GM19328 (cell line): ENCODE measurements around the gene TANK.
"Not testable (repeated sequence)": the region's sequence is repeated elsewhere in the genome, so short reads cannot be mapped to it uniquely, and the experiment has no call there.

Source experiments
- ATAC-seq: cut with Tn5 transposase; IDR thresholded peaks from one replicate; pipeline ENCODE4 v1.9.1; 2021; ENCODE audit warnings: mild to moderate bottlenecking, moderate library complexity; ENCODE audit not compliant: unreplicated experiment

TANK gene

DNA sequence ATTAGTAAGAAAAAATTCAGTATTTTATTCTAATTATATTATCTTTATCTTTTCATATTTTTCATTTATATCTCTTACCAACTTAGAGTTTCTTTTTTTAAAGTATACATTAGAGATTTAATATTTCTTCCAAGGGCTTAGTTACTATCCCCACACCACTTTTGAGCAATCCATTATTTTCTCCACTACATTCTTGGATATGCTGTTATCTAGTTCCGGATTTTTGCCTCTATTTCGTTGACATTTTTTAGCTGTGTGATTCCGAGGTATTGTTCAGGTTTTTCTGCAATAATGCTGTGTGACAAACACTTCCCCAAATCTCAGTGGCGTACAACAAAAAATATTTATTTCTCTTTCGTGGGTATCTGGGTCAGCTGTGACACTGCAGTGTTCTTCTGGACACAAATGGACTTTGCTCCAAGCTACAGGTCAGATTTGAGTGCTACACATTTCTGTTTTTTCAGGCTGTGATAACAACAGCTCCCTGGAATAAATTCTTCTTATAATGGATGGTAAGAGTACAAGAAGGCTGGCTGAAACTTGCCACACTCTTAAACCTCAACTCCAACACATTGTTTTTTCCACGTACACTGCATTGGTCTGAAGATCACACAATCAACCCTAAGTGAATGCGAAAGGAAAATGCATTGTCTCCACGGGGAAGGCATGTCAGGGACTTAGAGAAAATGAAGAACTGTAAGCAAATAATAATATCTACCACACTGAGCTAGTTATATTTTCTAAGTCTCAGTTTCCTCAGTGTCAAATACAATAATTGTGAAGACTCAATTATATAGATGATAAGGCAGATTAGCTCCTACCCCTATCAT is 97.1 kb downstream of the TANK start:
- ATAC-seq: no peak

DNA sequence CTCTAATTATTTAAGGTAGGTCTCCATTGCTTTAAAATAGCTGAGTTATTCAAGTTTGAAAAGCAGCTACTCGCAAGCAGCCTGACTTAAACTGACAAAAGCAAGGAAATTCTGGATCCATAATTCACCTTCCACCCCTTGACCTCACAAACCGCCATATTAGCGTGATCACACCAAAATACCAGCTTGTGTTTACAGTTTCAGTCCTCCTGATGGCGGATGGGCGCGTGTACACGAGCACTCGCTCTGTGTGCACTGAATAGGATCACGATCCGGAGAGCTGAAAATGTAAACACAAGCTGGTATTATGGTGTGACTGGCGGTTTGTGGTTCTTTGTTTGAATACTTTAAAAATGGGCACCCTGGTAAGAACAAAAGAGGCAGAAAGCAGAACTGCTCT is 105.6 kb downstream of the TANK start:
- ATAC-seq: no peak

DNA sequence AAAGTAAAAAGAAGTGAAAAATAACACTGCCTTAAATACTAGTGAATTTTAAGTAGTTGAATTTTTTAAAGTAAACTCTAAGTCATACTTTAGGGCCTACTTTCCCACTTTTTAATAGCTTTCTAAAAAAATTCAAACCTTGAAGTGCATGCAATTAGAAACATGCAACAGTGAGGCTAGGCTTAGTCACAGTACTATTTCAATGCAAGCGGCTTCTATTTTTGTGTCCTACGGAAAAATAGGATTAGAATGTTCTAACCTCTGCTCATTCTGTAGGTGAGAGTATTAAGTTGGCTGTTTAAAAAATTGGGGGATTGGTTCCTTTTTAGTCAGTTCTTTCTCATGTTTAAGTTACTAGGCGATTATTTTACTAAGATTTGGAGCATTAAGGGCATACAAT is 108.9 kb downstream of the TANK start:
- ATAC-seq: no peak

DNA sequence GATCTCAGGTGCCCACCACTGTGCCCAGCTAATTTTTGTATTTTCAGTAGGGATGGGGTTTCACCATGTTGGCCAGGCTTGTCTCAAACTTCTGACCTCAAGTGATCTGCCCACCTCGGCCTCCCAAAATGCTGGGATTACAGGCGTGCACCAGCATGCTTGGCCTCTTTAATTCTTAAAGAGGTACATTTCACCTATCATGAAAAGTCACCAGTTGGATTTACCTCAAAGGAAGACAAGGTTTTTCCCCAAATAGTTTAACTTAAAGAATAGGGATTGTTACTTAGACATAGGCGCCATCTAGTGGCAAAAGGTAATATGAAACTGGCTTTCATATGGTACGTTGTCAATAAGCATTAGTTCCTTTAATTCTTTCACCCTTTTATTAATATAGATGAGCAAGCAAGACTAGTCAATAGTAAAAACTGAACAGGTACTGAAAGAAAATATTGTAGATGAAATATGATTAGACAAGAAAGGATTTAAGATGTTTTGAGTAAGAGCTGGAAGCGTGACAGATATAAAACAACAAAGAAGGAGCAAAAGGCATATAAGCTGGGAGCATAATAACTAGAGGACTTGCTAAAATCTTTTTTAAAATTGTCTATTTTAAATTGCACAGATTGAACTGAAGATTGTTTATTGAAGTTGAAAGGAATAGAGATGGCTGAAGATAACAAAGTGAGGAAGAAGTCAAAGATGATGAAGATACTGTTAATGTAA is 113.0 kb downstream of the TANK start:
- ATAC-seq: peak; percentile 74

DNA sequence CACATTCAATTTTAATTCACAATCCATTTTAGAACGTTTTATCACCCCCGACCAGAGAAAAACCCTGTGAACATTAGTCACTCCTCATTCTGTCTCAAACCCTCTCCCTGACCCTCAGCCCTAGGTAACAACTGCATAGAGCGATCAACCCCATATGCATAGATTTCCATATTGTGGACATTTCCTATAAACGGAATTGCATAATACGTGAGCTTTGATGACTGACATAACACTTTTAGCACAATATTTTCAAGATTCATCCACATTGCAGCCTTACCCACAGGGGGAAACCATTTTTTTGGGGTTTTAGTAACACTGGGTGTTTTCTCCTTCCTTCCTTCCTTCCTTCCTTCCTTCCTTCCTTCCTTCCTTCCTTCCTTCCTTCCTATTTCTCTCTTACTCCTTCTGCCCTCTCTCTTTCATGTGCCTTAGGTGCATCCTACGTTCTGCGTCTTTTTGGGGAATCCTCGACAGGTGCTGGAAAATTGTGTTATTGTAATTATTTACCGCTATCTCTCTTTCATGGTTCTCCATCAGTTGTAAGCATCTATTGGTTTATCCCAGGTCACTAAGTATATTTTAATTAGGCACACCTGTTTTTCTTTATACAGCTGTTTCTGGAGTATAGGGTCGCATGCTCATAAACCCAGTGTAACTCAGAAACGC is 118.5 kb downstream of the TANK start:
- ATAC-seq: not testable (repeated sequence)

DNA sequence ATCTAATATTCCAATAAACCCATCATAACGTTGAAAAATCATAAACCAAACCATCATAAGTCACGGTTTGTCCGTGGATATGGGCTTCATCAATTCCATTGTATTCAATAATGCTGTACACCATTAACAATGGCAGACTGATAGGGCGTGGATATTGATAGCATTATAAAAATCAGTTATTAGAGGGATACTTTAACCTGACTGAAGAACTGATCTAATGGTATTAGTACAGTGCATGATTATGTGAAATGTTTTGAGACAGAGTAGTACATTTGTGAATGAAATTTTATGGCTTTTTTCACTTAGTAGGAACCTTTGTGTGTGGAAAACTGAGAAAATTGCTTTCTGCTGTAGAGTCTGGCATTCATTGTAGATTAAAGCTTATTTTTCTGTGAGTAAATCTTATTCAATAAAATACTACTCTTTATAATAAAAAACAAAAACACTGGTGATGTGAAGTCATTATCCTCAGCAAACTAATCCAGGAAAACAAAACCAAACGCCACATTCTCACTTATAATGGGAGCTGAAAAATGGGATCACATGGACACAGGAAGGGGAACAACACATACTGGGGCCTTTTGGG is 119.1 kb downstream of the TANK start:
- not testable (repeated sequence) for ATAC-seq

DNA sequence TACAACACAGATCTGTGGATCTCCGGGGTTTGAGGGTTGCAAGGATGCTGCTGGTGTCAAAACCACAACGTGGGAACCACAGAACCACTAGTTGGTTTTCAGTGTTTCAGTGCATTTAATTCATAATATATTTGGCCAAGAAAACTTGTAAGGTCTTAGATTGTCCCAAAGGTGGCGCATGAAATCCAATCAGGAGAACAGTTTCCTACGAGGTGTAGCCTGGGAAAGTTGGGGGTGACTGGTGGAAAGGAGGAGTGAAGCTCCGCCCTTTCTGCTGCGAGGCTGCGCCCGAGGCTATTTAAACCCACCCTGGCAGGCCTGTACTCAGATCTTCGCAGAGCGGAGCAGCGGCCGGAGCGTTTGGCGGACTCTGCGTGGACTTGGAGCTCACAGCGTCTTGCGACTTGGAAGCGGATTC is 120.7 kb downstream of the TANK start:
- not testable (repeated sequence) for ATAC-seq

DNA sequence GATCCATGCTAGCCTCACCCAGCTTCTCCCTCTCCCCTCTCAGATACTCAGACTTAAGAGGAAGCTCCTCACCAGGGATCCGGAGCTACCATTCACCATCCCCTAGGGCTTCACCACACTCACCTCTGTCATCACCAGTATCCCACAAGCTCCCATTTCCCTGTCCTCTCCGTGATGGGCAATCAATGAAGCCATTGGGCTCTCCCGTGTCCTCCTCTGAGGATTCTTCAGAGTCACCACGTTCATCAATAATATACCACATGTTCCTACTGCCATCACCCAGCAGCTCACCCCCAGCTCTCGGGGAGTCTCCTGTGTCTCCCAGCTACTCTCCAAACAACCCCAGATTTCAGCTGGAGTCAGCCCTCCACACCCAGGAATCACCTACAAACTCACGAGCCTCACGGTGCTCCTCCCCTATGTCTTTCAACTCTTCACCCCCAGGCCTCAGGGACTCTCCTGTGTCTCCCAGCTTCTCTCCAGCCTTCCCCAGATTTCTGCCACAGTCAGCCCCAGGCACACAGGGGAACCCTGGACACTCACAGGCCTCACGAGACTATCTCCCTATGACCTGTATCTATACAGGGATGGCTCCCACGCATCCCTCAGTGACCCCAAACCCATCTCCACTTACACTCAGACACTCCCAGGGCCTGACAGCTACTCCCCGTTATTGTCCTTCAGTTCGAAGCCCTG is 121.5 kb downstream of the TANK start:
- not testable (repeated sequence) for ATAC-seq

DNA sequence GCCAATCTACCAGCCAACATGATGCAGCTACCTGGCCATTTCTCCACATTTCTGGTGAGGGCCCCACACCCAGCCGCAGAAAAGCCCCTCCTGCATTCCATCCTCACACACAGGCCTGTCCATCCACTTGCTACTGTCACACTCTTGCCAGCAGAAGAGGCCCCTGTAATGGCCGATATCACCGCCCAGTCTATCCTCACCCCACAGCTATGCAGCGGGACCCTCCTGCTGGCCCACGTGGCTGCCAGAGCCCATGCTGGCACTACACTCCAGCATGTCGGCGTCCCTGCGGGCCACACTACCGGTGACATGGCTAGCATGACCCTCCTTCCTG is 122.0 kb downstream of the TANK start:
- not testable (repeated sequence) for ATAC-seq

DNA sequence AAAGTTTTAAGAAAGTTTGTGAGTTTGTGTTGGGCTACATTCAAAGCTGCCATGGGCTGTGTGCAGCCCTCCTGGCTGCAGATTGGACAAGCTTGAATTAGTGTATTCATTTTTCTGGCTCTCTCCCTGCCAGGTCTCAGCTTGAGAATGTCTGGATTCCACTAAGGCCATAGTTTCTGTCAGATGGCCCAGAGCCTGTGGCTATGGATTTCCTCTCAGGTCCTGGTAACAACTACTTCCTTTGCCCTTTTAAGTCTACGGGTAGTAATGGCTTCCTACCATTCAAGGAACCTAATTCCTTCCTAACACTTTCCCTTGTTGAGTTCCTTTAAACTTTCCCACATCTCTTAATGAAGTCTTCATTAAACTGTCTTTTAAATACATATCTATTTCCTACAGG is 123.7 kb downstream of the TANK start:
- ATAC-seq: no peak
